NT2/D1 (cell line): ENCODE measurements around the gene ARMCX4.

ENCODE experiments used
- SUZ12 ChIP-seq: IDR thresholded peaks from 2 replicates; pipeline ENCODE4 v1.6.1; 2011; ENCODE audit not compliant: insufficient read length, insufficient read depth; ENCODE audit errors: extremely low read depth
- YY1 ChIP-seq: IDR thresholded peaks from 2 replicates; pipeline ENCODE4 v1.6.1; 2011; ENCODE audit not compliant: insufficient read length, insufficient read depth
- ZNF274 ChIP-seq: IDR thresholded peaks from 2 replicates; pipeline ENCODE4 v1.6.1; 2011; ENCODE audit warnings: mild to moderate bottlenecking, low read depth, low read length

DNA sequence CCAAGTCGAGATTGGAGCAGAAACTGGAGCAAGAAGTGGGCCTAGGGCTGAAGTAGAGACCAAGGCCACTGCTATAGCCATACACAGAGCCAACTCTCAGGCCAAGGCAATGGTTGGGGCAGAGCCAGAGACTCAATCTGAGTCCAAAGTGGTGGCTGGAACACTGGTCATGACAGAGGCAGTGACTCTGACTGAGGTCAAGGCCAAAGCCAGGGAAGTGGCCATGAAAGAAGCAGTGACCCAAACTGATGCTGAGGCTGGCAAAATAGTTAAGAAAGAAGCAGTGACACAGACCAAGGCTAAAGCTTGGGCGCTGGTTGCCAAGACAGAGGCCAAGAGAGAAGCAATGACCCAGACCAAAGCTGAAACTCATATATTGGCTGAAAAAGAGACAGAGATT, 3.5 kb downstream of the ARMCX4 start:
- no peak for TF ChIP-seq YY1
- TF ChIP-seq SUZ12, result no peak
- TF ChIP-seq ZNF274, result no peak
